ENCODE data around the gene TMEM117.
"Not testable (repeated sequence)": the region's sequence is repeated elsewhere in the genome, so short reads cannot be mapped to it uniquely, and the experiment has no call there.

GRCh38 chr12:44044491-44044890, 208.6 kb downstream of the TMEM117 start:
- TF ChIP-seq POLR2AphosphoS5 (IDR thresholded peaks at IDR 0.05; ENCODE audit: low read depth, low read length); POLR2A (IDR thresholded peaks at IDR 0.05; ENCODE audit: low read depth, low read length); TAF1 (IDR thresholded peaks at IDR 0.05; ENCODE audit: borderline replicate concordance, low read depth, low read length): not testable (repeated sequence)

All from GM12892 (cell line).